OCI-LY7 (cell line): Measurements from ENCODE around the gene GJC1. TPM values are rescaled to one million over a fixed set of nuclear protein-coding genes. Genes with fewer than 3 reads are reported as not detected.

Source experiments
- BruUV-seq: library from RNA; stranded (reverse); fragments of 400-500 nt; replicated peaks from 2 replicates; lab custom pipeline; 2021; lab: Mats Ljungman, UMichigan
- CTCF ChIA-PET: fragments of 300-600 bp; sonication (Branson Sonifier 250); formaldehyde crosslinking; loops from one replicate; lab custom pipeline; 2022; ENCODE audit warnings: antibody characterized with exemption; ENCODE audit not compliant: unreplicated experiment; lab: Charles Lee
- POLR2A ChIA-PET: fragments of 300-600 bp; sonication (Branson Sonifier 250); formaldehyde crosslinking; loops from one replicate; lab custom pipeline; 2022; ENCODE audit warnings: antibody characterized with exemption; lab: Charles Lee
- DNase-seq: peaks from one replicate; pipeline ENCODE4 v3.0.0-alpha.2; 2015; ENCODE audit warnings: low spot score
- H2AFZ ChIP-seq: fragments of 200-600 bp; sonication (generic), shearing (Covaris generic); 2 replicates; pipeline ENCODE4 v1.6.1; 2014; ENCODE audit warnings: mild to moderate bottlenecking, antibody characterized with exemption, low read length, moderate library complexity
- H3K27ac ChIP-seq: fragments of 200-600 bp; sonication (generic); 2 replicates; pipeline ENCODE4 v1.5.1; 2014; ENCODE audit warnings: mixed run types, low read depth, mild to moderate bottlenecking, moderate library complexity, low read length, inconsistent platforms; ENCODE audit not compliant: poor library complexity, severe bottlenecking
- H3K36me3 ChIP-seq: fragments of 200-600 bp; sonication (generic); 2 replicates; pipeline ENCODE4 v1.6.1; 2014; ENCODE audit warnings: mild to moderate bottlenecking, antibody characterized with exemption, low read length, moderate library complexity, mixed read lengths; ENCODE audit not compliant: insufficient read depth
- H3K4me1 ChIP-seq: fragments of 200-600 bp; sonication (generic); 2 replicates; pipeline ENCODE4 v1.5.1; 2014; ENCODE audit warnings: mild to moderate bottlenecking, low read length; ENCODE audit not compliant: insufficient read depth, poor library complexity, severe bottlenecking
- H3K4me2 ChIP-seq: fragments of 200-600 bp; sonication (generic); 2 replicates; pipeline ENCODE4 v1.6.1; 2014; ENCODE audit warnings: mild to moderate bottlenecking, low read length
- H3K4me3 ChIP-seq: fragments of 200-600 bp; sonication (generic); 2 replicates; pipeline ENCODE4 v1.5.1; 2014; ENCODE audit warnings: mild to moderate bottlenecking, low read depth, low read length; ENCODE audit not compliant: poor library complexity, severe bottlenecking
- H3K79me2 ChIP-seq: fragments of 200-600 bp; sonication (generic); 2 replicates; pipeline ENCODE4 v1.6.1; 2016; ENCODE audit warnings: low read depth, mild to moderate bottlenecking, low read length, moderate library complexity, mixed read lengths; ENCODE audit not compliant: insufficient read depth
- H3K9me2 ChIP-seq: fragments of 200-600 bp; sonication (generic); 2 replicates; pipeline ENCODE4 v1.6.1; 2016; ENCODE audit warnings: mild to moderate bottlenecking, low read length, mixed read lengths; ENCODE audit not compliant: insufficient read depth
- H3K9me3 ChIP-seq: fragments of 200-600 bp; sonication (generic); 2 replicates; pipeline ENCODE4 v1.6.1; 2014; ENCODE audit warnings: mild to moderate bottlenecking, mixed run types, low read length, mixed read lengths
- H4K20me1 ChIP-seq: fragments of 200-600 bp; sonication (generic); 2 replicates; pipeline ENCODE4 v1.6.1; 2014; ENCODE audit warnings: mild to moderate bottlenecking, antibody characterized with exemption, low read length, moderate library complexity, mixed read lengths; ENCODE audit not compliant: insufficient read depth
- EZH2phosphoT487 ChIP-seq: fragments of 200-600 bp; sonication (generic); IDR thresholded peaks from 2 replicates; pipeline ENCODE4 v1.6.1; 2018; ENCODE audit warnings: low read depth, borderline replicate concordance, mild to moderate bottlenecking, mixed run types, antibody characterized with exemption, low read length, moderate library complexity, mixed read lengths
- intact Hi-C: fragments of 100-400 bp; cut with micrococcal nuclease; formaldehyde crosslinking; loops from one replicate; pipeline ENCODE4 v1.10.0; 2022; ENCODE audit not compliant: unreplicated experiment
- total RNA-seq, 2 experiments: library from RNA; depleted of rRNA in 1 of 2; stranded (reverse); fragments of >200 nt in 1 of 2; shearing (Covaris generic) in 1 of 2; gene quantifications; 2 replicates each; pipeline ENCODE4 v1.2.3, GENCODE V29; 2014 to 2022
- TF ChIP-seq, protein P1 (sequence below): fragments of 200-600 bp; sonication (generic); conservative IDR thresholded peaks from 2 replicates; pipeline ENCODE4 v1.5.1; 2014; ENCODE audit warnings: mild to moderate bottlenecking, antibody characterized with exemption, low read length, moderate library complexity, mixed read lengths

GJC1 gene
- total RNA-seq, 2 experiments from 2014 or later: 14.2 to 19.5 TPM

DNA sequence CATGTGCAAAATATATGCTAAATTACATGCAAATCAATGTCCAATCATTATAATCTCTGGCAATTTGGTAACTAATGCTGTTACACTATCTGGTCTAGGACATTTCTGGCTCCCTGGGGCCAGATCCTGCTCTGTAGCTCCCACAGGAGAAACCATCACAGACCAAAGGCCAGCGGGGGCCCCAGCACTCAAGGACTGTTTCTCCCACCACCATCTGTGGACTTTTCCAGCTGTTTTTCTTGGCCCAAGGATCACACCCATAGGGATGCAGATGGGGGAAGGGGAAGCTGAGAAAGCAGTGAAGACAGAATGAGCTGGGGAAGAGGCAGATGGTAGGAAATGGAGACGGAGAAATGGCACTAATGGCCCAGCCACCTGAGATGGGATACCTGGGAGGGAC is 17.5 kb upstream of the GJC1 start, which contains the start of gene HIGD1B:
Gene HIGD1B, plus strand, starts transcription at position 298 of the 400 bp plus-strand sequence. CDS start 270 bp downstream, outside the sequence.
- no peaks in the 10 kb centered on the region for H4K20me1 ChIP-seq
- H3K79me2 ChIP-seq: no peaks in the 10 kb centered on the region
- no peak within 1 kb of the TSS for H3K4me2 ChIP-seq
- DNase-seq: no peak
- H2AFZ ChIP-seq: no peak within 1 kb of the TSS
- TF ChIP-seq, protein P1, sequence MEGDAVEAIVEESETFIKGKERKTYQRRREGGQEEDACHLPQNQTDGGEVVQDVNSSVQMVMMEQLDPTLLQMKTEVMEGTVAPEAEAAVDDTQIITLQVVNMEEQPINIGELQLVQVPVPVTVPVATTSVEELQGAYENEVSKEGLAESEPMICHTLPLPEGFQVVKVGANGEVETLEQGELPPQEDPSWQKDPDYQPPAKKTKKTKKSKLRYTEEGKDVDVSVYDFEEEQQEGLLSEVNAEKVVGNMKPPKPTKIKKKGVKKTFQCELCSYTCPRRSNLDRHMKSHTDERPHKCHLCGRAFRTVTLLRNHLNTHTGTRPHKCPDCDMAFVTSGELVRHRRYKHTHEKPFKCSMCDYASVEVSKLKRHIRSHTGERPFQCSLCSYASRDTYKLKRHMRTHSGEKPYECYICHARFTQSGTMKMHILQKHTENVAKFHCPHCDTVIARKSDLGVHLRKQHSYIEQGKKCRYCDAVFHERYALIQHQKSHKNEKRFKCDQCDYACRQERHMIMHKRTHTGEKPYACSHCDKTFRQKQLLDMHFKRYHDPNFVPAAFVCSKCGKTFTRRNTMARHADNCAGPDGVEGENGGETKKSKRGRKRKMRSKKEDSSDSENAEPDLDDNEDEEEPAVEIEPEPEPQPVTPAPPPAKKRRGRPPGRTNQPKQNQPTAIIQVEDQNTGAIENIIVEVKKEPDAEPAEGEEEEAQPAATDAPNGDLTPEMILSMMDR: no peak
- no peak for TF ChIP-seq EZH2phosphoT487
- BruUV-seq: no TSS peak
- H3K27ac ChIP-seq: no peak within 1 kb of the TSS
- H3K9me2 ChIP-seq: no peaks in the 10 kb centered on the region
- peaks cover 42% of the 10 kb centered on the region for H3K36me3 ChIP-seq
- no peaks in the 10 kb centered on the region for H3K4me1 ChIP-seq
- intact Hi-C loops: no loop called here
- no peak within 1 kb of the TSS for H3K4me3 ChIP-seq
- POLR2A ChIA-PET: no interaction called here
- CTCF ChIA-PET: no interaction called here
- no peaks in the 10 kb centered on the region for H3K9me3 ChIP-seq

- H3K4me1 ChIP-seq: no peaks in the 10 kb centered on the region
- H3K4me3 ChIP-seq: no peak overlapping the region
- peaks cover 29% of the 10 kb centered on the region for H3K36me3 ChIP-seq
- no peak overlapping the region for H3K27ac ChIP-seq
- intact Hi-C loops: no loop called here
- no peak for DNase-seq
- H3K9me2 ChIP-seq: no peaks in the 10 kb centered on the region
- TF ChIP-seq EZH2phosphoT487: no peak
- TF ChIP-seq, protein P1: no peak
- H2AFZ ChIP-seq: no peak overlapping the region
- POLR2A ChIA-PET: no interaction called here
- no peaks in the 10 kb centered on the region for H4K20me1 ChIP-seq
- CTCF ChIA-PET: no interaction called here
- no peaks in the 10 kb centered on the region for H3K79me2 ChIP-seq
- H3K4me2 ChIP-seq: no peak overlapping the region
- H3K9me3 ChIP-seq: no peaks in the 10 kb centered on the region
- no TSS peak for BruUV-seq
Measured at GRCh38 chr17:44846206-44846605, 16.1 kb upstream of the GJC1 start.

DNA sequence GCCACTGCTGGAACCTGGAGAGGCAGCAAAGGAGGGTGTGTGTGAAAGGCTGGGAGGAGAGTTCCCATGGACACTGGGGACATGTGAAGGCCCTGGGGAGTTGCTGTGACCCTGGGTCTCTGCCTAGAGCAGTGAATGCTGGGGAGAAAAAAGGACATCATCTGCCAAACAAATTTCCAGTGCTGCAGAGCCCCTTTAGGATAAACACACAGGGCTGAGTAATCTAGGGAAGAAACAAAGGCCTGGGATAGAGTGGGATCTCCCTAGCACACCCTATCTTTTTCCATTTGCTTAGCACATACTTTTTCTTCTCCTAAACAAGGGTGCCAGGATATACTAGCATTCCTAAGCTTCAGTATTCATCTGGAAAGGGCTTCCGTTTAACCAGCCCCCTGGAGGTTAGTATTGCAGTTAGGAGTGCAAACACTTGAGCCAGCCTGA is 14.3 kb upstream of the GJC1 start:
- ChIA-PET POLR2A (no interaction called here), CTCF (no interaction called here)
- no peak overlapping the region for H3K27ac ChIP-seq
- H3K9me2 ChIP-seq: no peaks in the 10 kb centered on the region
- no peaks in the 10 kb centered on the region for H3K4me1 ChIP-seq
- H3K4me2 ChIP-seq: no peak overlapping the region
- TF ChIP-seq, protein P1: no peak
- TF ChIP-seq EZH2phosphoT487: no peak
- no peak overlapping the region for H2AFZ ChIP-seq
- DNase-seq: no peak
- intact Hi-C loops: no loop called here
- peaks cover 11% of the 10 kb centered on the region; the same call in 1 of the 2 replicates for H3K36me3 ChIP-seq
- H3K79me2 ChIP-seq: no peaks in the 10 kb centered on the region
- no peak overlapping the region for H3K4me3 ChIP-seq
- no peaks in the 10 kb centered on the region for H3K9me3 ChIP-seq
- no TSS peak for BruUV-seq
- no peaks in the 10 kb centered on the region for H4K20me1 ChIP-seq
